ENCODE measurements around the gene NR3C2. TPM values are rescaled to one million over a fixed set of nuclear protein-coding genes. Genes with fewer than 3 reads are reported as not detected.

NR3C2 gene
- total and polyA plus RNA-seq, 2 experiments from 2014 or later = 1.2 to 3.0 TPM

DNA sequence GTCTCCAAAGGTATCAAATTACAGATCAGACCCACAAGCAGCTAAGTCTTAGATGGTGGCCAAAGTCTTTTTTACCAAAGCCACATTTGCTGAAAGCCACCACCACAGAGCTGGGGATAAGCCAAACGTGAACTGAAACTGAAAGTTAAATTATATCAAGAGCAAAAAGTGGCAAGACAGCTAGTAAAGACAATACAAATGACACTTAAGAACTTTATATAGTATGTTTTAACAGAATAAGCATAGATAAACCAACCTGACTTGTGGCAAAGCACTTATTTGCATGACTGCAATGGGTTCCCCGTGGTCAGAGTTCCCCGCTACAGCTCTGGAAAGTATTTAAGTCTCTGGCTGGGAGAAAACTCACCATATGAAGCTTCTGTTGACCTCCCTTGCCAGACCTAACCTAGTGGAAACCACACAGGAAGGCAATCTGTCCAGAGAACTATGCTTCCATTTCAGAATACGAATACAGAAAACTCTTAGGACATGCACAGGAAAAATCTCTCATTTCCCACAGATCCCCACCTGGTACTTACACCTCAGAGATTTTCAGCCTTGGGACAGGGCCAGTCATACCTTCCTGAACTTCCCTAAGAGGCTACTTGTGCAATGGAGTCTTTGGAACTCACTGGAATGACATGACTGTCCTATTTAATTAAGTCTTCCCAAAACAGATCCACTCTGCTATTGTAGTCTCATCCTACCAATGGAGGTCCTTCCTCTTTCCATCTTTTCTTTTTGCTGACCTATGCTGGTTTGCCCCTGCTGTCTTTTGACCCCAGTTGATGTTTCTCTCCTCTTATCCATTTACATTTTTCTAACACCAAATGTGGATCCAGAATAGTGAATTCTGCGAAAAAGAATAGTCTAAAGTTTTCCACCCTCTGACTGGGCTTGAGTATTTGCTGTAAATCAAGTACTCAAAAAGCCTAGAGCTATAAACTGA is 225.1 kb downstream of the NR3C2 start (continued):
- TF ChIP-seq ZNF462 (CRISPR knock-in tag; IDR thresholded peaks at IDR 0.05) (no peak), POLR2AphosphoS5 (IDR thresholded peaks at IDR 0.05; ENCODE audit: low read depth) (no peak), EZH2 (IDR thresholded peaks at IDR 0.05; ENCODE audit: low read depth, unreplicated experiment) (no peak), ETS1 (IDR thresholded peaks at IDR 0.05) (no peak), STAT1 (IDR thresholded peaks at IDR 0.05; ENCODE audit: unreplicated experiment) (no peak), REST (IDR thresholded peaks at IDR 0.05; ENCODE audit: unreplicated experiment) (no peak), EZH2phosphoT487 (IDR thresholded peaks at IDR 0.05; ENCODE audit: unreplicated experiment) (no peak)
